Measurements from ENCODE around the gene NBEAL1.
A peak's percentile ranks its signal among the peaks of the same experiment; 100 is the strongest.
"Not testable (repeated sequence)": the region's sequence is repeated elsewhere in the genome, so short reads cannot be mapped to it uniquely, and the experiment has no call there.

NBEAL1 gene

GRCh38 chr2:203059567-203060240 lies 45.0 kb downstream of the NBEAL1 start:
- Histone ChIP-seq H3K27ac (ENCODE audit: low read length) (no peak overlapping the region), H4K20me1 (ENCODE audit: insufficient read depth, low read length) (no peaks in the 10 kb centered on the region), H3K27me3 (ENCODE audit: insufficient read depth, low read length, poor library complexity) (no peaks in the 10 kb centered on the region), H3K9me3 (ENCODE audit: insufficient read depth, low read length, severe bottlenecking) (no peaks in the 10 kb centered on the region), H2AFZ (ENCODE audit: low read depth, low read length) (no peak overlapping the region), H3K36me3 (ENCODE audit: insufficient read depth, low read length) (no peaks in the 10 kb centered on the region), H3K4me2 (ENCODE audit: insufficient read depth, low read length) (no peak overlapping the region), H3K79me2 (ENCODE audit: insufficient read depth, low read length) (no peaks in the 10 kb centered on the region), H3K4me1 (ENCODE audit: insufficient read depth, low read length) (no peaks in the 10 kb centered on the region), H3K9ac (ENCODE audit: low read depth, low read length) (no peak overlapping the region), H3K4me3 (ENCODE audit: low read depth in 1 of 2, low read length in 2 of 2) (no peak overlapping the region)
- TF ChIP-seq CTCF (IDR thresholded peaks at IDR 0.05; ENCODE audit: borderline replicate concordance, extremely low read depth, low read length, poor library complexity, severe bottlenecking) (no peak), EZH2 (IDR thresholded peaks at IDR 0.05; ENCODE audit: borderline replicate concordance, low read depth, low read length, severe bottlenecking) (no peak)
- DNase-seq (no peak), ATAC-seq (ENCODE audit: insufficient read depth, low read depth) (no peak)

GRCh38 chr2:203061346-203061745 lies 46.7 kb downstream of the NBEAL1 start:
- no peaks in the 10 kb centered on the region for H3K4me1 ChIP-seq (ENCODE audit: insufficient read depth, low read length)
- no peaks in the 10 kb centered on the region for H3K36me3 ChIP-seq (ENCODE audit: insufficient read depth, low read length)
- H3K27ac ChIP-seq (ENCODE audit: low read length) = no peak overlapping the region
- DNase-seq = no peak
- H3K9ac ChIP-seq (ENCODE audit: low read depth, low read length) = no peak overlapping the region
- TF ChIP-seq CTCF (IDR thresholded peaks at IDR 0.05; ENCODE audit: borderline replicate concordance, extremely low read depth, low read length, poor library complexity, severe bottlenecking) (no peak), EZH2 (IDR thresholded peaks at IDR 0.05; ENCODE audit: borderline replicate concordance, low read depth, low read length, severe bottlenecking) (no peak)
- no peaks in the 10 kb centered on the region for H3K27me3 ChIP-seq (ENCODE audit: insufficient read depth, low read length, poor library complexity)
- H2AFZ ChIP-seq (ENCODE audit: low read depth, low read length) = no peak overlapping the region
- no peak overlapping the region for H3K4me2 ChIP-seq (ENCODE audit: insufficient read depth, low read length)
- no peaks in the 10 kb centered on the region for H4K20me1 ChIP-seq (ENCODE audit: insufficient read depth, low read length)
- no peaks in the 10 kb centered on the region for H3K79me2 ChIP-seq (ENCODE audit: insufficient read depth, low read length)
- no peak overlapping the region for H3K4me3 ChIP-seq (ENCODE audit: low read depth in 1 of 2, low read length in 2 of 2)
- ATAC-seq (ENCODE audit: insufficient read depth, low read depth) = no peak
- no peaks in the 10 kb centered on the region for H3K9me3 ChIP-seq (ENCODE audit: insufficient read depth, low read length, severe bottlenecking)

GRCh38 chr2:203062126-203062525 lies 47.5 kb downstream of the NBEAL1 start:
- Histone ChIP-seq H4K20me1 (ENCODE audit: insufficient read depth, low read length) (no peaks in the 10 kb centered on the region), H3K9me3 (ENCODE audit: insufficient read depth, low read length, severe bottlenecking) (no peaks in the 10 kb centered on the region), H2AFZ (ENCODE audit: low read depth, low read length) (no peak overlapping the region), H3K27me3 (ENCODE audit: insufficient read depth, low read length, poor library complexity) (no peaks in the 10 kb centered on the region), H3K4me1 (ENCODE audit: insufficient read depth, low read length) (no peaks in the 10 kb centered on the region), H3K36me3 (ENCODE audit: insufficient read depth, low read length) (no peaks in the 10 kb centered on the region), H3K79me2 (ENCODE audit: insufficient read depth, low read length) (no peaks in the 10 kb centered on the region), H3K27ac (ENCODE audit: low read length) (no peak overlapping the region), H3K4me3 (ENCODE audit: low read depth in 1 of 2, low read length in 2 of 2) (no peak overlapping the region), H3K9ac (ENCODE audit: low read depth, low read length) (no peak overlapping the region), H3K4me2 (ENCODE audit: insufficient read depth, low read length) (no peak overlapping the region)
- no peak for ATAC-seq (ENCODE audit: insufficient read depth, low read depth)
- DNase-seq = no peak
- no peak for TF ChIP-seq EZH2 (IDR thresholded peaks at IDR 0.05; ENCODE audit: borderline replicate concordance, low read depth, low read length, severe bottlenecking)
- no peak for TF ChIP-seq CTCF (IDR thresholded peaks at IDR 0.05; ENCODE audit: borderline replicate concordance, extremely low read depth, low read length, poor library complexity, severe bottlenecking)

GRCh38 chr2:203066519-203067091 lies 51.9 kb downstream of the NBEAL1 start:
- DNase-seq = peak; percentile 21
- H2AFZ ChIP-seq (ENCODE audit: low read depth, low read length); H3K4me1 ChIP-seq (ENCODE audit: insufficient read depth, low read length); ATAC-seq (ENCODE audit: insufficient read depth, low read depth); H3K9me3 ChIP-seq (ENCODE audit: insufficient read depth, low read length, severe bottlenecking); H3K4me2 ChIP-seq (ENCODE audit: insufficient read depth, low read length); H4K20me1 ChIP-seq (ENCODE audit: insufficient read depth, low read length); H3K27me3 ChIP-seq (ENCODE audit: insufficient read depth, low read length, poor library complexity); H3K79me2 ChIP-seq (ENCODE audit: insufficient read depth, low read length); H3K9ac ChIP-seq (ENCODE audit: low read depth, low read length); H3K4me3 ChIP-seq (ENCODE audit: low read depth in 1 of 2, low read length in 2 of 2); H3K27ac ChIP-seq (ENCODE audit: low read length); H3K36me3 ChIP-seq (ENCODE audit: insufficient read depth, low read length): not testable (repeated sequence)
